SK-N-MC (cell line): ENCODE results near the gene HS3ST4.

Source experiments
- EZH2 ChIP-seq: fragments of 200-600 bp; sonication (generic); IDR thresholded peaks from one replicate; pipeline ENCODE4 v1.6.1; 2017; ENCODE audit warnings: antibody characterized with exemption
- POLR2AphosphoS5 ChIP-seq: IDR thresholded peaks from 2 replicates; pipeline ENCODE4 v1.6.1; 2012; ENCODE audit warnings: mild to moderate bottlenecking, low read depth, low read length, borderline replicate concordance

- TF ChIP-seq POLR2AphosphoS5 (no peak), EZH2 (no peak)
These were observed 91.5 kb downstream of the HS3ST4 start for GRCh38 chr16:25783226-25783625.
